NCI-H146 (cell line): ENCODE results near the gene NR2F1-AS1.
A peak's percentile ranks its signal among the peaks of the same experiment; 100 is the strongest.
"Not testable (repeated sequence)": the region's sequence is repeated elsewhere in the genome, so short reads cannot be mapped to it uniquely, and the experiment has no call there.

ENCODE experiments used
- DNase-seq: peaks from one replicate; lab custom pipeline; 2025; lab: John Stamatoyannopoulos, UW

NR2F1-AS1 gene

DNA sequence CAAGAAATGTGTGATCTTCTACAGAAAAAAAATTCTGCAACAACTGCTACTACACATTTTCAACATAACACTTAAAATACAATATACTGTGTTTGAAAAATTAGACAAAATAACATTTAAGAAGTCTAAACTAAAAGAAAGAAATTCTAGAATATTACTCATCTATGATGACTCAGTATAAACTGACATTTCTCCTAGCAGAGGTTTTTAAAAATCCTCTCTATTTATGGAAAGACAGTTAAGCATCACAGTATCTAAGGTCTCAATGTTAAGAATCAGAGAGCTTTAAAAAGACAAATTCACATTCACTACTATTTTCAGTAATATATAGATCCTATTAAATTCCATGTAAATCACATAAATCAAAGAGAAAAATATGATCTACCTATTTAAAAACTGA is 61.3 kb downstream of the NR2F1-AS1 start:
- DNase-seq: no peak

DNA sequence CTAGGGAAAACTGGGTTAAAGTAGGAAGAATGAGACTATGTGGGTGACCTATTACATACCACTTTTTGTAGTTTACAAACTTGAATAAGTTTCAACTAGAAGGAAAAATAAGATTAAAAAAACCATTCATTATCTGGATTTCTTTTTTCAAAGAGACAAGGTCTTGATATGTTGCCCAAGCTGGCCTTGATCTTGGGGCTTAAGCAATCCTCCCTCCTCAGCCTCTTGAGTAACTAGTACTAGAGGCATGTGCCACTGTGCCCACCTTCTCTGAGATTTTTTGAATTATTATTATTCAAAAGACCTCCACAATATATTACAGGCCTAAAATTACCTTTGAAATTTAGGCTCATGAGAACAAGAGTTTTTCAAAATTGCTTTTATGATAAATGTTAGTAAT is 63.2 kb downstream of the NR2F1-AS1 start:
- no peak for DNase-seq

DNA sequence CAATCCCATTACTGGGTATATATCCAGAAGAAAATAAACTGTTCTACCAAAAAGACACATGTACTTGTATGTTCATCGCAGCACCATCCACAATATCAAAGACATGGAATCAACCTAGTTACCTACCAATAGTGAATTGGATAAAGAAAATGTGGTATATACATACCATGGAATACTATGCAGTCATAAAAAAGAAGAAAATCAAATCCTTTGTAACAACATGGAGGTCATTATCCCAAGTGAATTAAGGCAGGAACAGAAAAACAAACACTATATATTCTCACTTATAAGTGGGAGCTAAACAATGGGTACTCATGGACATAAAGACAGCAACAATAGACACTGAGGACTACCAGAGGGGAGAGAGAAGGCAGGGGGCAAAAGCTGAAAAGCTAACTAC is 67.7 kb downstream of the NR2F1-AS1 start:
- DNase-seq: no peak

DNA sequence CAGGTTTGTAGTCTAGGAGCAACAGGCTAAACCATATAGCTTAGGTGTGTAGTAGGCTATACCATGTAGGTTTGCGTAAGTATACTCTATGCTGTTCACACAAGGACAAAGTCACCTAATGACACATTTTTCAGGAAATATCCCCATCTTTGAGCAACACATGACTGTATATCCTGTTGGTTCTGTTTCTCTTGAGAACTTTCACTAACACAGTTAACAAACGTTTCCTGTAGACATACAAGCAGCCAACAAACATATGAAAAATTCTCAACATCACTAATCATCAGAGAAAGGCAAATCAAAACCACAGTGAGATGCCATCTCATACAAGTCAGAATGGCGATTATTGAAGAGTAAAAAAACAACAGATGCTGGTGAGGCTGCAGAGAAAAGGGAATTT is 68.2 kb downstream of the NR2F1-AS1 start:
- no peak for DNase-seq

DNA sequence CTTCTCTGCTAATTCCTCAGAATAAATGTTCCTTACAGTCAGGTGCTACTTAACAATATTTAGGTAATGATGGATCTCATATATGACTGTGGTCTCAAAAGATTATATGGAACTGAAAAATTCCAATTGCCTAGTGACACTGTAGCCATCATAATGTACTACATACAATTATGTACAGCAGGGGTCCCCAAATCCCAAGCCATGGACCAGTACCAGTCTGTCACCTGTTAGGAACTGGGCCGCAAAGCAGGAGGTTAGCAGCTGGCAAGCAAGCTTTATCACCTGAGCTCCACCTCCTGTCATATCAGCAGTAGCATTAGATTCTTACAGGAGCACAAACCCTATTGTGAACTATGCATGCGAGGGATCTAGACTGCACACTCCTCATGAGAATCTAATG is 69.6 kb downstream of the NR2F1-AS1 start:
- DNase-seq: peak; percentile 37

DNA sequence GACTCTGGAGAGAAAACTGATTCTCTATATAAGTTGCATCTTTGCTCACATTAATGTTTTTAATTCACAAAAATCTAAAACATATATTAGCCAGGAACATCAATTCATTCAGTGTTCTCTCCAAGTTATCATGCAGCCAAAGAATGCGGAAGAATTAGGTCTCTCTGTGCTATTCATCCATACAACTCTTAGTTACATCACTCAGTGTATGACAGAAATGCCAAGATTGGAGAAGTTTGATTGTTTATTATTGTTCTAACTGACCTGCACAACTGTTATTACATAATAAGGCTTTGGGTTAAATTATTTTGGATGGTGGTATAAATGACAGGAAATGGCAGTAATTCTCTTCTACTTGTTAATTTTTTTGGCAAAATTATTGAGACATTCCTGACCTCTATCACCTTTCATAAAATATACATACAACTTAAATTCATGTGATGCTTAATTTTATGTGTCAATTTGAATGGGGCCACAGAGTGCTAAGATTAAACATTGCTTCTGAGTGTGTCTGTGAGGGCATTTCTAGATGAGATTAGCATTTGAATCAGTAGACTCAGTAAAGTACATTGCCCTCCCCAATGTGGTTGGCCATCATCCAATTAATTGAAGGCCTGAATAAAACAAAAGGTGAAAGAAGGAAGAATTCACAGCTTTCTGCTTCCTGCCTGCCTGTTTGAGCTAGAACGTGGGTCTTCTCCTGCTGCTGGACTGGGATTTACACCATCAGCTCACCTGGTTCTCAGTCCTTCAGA is 70.2 kb downstream of the NR2F1-AS1 start:
- peak; percentile 5 for DNase-seq

DNA sequence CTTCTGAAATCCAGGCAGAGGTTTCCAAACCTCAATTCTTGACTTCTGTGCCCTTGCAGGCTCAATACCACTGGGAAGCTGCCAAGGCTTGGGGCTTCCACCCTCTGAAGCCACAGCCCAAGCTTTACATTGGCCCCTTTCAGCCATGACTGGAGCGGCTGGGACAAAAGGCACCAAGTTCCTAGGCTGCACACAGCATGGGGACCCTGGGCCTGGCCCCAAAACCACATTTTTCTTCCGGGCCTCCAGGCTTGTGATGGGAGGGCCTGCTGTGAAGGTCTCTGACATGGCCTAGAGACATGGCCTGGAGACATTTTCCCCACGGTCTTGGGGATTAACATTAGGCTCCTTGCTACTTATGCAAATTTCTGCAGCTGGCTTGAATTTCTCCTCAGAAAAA is 75.5 kb downstream of the NR2F1-AS1 start:
- DNase-seq: not testable (repeated sequence)

DNA sequence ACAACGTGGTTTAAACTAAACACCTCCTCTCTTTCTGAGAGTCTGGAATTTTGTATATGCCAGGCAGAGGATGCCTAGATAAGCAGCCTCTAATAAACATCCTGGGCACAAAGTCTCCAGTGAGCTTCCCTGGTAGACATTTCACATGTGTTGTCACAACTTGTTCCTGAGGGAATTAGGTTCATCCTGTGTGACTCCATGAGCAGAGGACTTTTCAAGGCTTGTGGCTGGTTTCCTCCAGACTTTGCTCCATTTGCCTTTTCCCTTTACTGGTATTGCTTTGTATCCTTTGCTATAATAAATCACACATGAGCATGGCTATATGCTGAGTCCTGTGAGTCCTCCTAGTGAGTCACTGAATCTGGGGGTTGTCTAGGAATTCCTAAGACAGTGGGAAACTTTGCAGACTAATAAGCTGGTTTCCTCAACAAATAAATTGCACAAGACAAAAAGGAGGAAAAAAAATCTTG is 77.4 kb downstream of the NR2F1-AS1 start:
- no peak for DNase-seq

DNA sequence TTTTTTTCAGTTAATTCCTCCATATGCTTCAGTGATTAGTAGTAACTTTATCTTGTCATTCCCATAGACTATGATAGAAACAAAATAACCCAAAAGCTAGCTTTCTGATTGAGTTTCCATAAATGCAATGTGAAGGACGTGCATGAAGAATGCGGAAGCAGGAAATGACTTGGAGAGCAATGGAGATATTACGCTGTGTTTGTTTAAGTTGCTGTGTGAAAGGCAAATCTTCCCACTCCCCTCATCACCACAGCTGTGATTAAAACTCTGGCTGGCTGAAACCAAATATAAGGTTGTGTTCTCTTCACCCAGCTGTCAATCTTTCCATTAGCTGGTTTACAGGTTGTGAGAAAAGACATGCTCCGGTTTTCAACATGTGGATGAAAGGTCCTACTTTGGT is 83.9 kb downstream of the NR2F1-AS1 start:
- no peak for DNase-seq

DNA sequence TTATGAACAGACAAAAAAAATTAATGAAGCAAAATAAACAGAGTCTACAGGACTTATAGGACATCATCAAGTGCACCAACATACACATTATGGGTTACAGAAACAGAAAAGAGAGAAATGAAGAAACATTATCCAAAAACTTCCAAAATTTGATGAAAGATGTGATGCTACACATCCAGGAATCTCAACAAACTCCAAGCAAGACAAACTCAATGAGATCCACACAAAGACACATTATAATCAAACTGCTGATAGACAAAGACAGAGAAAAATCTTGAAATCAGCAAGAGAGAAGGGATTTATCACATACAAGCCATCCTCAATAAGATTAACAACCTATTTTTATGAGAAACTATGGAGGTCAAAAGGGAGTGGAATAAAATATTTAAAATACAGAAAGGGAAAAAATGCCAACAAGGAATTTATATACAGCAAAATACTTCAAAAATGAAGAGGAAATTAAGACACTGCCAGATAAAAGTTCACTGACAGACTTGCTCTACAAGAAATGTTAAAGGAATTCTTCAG is 101.0 kb downstream of the NR2F1-AS1 start:
- no peak for DNase-seq

DNA sequence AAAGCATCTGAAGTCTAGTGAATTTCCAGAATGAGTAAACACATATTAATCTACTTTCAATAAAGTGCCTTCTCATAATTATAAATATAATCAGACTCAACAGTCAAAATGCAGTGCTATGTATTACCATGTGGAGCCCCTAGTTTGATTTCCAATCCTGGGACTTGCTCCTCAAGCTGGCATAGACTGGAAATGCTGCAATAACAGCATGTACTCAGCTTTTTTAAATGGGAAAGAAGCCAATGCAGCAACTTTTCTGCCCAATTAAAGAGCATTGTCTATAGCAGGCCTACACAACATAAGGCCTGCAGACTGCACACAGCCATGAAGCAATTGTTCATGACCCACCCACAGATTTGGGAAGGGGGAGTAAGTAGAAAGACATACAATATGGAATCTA is 103.2 kb downstream of the NR2F1-AS1 start:
- no peak for DNase-seq

DNA sequence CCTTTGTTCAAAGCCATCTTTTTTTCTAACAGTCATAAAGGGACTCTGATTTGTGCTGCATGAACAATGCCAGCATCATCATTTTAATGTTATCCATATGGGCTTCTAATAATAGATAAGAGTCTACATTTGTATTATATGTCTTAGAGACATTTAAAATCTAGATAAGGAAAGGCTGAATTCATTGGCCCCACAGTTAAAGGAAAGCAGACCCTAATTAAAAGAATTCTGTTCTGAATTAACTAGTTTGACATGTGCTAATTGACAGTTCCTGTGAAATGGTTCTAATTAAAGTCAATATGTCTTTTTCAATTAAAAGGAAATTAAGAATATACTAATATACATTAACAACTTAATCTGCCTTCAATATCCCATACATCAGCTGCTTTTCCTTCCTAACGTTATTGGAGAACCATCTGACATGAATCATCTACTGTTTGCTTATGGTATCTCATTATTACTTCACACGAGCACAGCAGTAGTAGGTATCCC is 104.7 kb downstream of the NR2F1-AS1 start:
- no peak for DNase-seq

DNA sequence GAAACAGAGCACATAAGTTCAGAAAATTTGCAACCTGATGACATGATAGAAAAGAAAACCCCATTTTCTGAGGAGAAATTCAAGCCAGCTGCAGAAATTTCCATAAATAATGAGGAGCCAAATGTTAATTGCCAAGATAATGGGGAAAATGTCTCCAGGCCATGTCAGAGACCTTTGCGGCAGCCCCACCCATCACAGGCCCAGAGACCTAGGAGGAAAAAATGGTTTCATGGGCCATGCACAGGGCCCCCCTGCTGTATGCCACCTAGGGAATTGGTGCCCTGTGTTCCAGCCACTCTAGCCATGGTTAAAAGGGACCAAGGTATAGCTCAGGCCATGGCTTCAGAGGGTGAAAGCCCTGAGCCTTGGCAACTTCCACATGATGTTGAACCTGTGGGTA is 118.1 kb downstream of the NR2F1-AS1 start:
- no peak for DNase-seq

DNA sequence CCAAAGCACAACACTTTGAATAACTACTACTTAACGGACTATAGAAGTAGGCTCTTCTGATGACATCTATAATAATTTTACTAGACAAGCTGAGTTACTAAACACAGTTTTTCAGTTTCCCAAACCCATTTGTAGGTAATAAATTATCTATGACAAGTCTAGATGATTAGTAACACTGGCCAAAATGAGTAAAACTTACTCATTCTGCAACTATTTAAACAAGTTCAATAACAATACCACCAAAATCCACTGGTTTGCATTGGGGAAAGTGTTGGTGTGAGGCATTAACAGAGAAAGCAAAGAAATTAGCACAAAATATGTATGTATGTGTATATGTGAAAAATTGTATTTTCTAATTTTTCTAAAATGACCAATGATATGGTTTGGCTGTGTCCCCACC is 119.3 kb downstream of the NR2F1-AS1 start:
- DNase-seq: no peak

DNA sequence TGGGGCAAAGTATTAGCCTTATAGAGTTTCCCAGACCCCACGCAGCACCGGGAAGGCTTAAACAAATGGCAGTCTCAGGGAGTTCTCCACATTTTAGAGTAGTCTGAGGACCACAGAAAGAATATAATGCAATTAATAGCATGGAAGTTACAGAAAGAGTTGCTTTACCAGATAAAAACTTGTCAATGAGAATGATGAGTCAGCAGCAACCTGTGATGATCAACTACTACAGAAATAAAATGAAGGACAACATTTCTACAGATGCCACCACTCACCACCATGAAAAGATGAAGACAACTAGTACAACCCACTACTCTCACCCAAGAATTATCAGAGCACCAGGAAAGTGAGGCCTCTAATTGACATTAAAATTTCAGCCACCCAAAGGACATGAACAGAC is 120.7 kb downstream of the NR2F1-AS1 start:
- DNase-seq: no peak

DNA sequence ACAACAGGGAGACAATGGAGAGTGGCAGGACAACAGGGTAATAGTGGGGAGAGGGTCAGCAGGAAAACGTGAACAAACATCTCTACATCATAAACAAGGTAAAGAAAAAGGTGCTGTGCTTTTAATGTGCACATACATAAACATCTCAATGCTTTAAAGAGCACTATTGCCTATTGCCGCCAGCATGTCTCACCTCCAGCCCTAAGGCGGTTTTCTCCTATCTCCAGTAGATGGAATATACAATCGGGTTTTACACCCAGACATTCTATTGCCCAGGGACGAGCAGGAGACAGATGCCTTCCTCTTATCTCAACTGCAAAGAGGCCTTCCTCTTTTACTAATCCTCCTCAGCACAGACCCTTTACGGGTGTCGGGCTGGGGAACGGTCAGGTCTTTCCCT is 124.2 kb downstream of the NR2F1-AS1 start:
- DNase-seq: not testable (repeated sequence)

DNA sequence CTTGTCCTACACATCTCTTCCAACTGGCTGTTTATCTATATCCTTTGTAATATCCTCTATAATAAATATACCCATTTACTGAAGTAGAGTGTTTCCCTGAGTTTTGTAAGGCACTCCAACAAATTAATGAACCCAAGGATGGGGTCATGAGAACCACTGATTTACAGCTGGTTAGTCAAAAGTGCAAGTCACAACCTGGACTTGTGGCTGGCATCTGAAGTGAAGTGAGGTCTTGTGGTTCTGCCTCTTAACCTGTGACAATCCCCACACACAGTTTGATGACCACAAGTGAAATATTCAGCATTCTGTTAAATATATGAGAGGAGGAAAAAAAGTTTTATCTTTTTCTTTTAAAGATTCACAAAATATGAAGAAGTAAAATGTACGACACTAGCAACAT is 126.1 kb downstream of the NR2F1-AS1 start:
- DNase-seq: no peak

DNA sequence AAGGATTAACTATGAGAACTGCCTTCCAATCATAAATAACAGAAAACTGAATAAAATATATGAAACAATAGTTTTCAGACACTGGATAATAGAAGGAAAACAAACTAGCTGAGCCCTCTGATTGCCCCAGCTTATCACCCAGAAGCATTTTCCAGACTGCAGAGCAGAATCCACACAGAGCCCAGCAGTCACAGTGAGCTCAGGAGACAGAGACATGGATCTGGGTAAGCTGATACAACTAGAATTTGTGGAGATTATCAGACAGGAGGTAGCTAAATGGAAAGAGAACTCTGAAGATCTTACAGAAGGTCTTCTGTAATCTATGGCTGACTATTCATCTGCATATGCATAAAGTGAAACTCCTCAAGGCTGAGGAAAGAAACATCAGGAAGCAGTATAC is 128.8 kb downstream of the NR2F1-AS1 start:
- no peak for DNase-seq

DNA sequence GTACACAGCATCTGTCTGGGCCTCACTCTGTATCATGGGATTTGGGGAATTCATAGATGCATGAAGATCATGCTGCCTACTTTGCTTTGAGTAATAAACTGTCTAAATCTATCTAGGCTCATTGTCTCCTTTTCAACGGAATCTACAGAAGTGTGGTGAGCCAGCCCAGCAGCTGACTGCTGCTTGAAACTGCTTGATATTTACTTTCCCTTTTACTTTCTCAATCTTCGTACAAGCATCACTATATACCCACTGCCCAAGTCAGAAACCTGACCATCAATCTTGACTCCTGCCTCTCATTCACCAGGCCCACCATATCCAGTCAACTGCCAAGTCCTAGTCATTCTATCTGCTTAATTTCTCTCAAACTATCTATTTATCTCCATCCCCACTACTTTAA is 142.9 kb downstream of the NR2F1-AS1 start:
- DNase-seq: no peak

DNA sequence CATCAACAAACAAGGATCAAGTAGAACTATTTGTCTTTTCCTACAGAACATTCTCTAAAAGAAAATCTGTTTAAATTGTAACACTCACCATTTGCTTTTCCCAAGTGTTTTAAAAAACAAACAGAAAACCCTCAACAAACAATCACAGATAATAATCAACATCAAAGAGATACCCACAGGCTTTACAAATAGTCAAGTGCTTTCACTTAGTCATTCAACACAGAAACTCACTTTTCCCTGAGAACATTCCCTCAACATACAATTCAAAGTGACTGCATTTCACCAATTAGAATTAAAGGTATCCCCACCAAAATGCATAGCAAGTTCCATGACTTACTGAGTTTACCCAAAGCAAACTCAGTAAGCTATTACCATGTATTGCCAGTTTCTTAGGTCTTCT is 144.9 kb downstream of the NR2F1-AS1 start:
- DNase-seq: no peak

DNA sequence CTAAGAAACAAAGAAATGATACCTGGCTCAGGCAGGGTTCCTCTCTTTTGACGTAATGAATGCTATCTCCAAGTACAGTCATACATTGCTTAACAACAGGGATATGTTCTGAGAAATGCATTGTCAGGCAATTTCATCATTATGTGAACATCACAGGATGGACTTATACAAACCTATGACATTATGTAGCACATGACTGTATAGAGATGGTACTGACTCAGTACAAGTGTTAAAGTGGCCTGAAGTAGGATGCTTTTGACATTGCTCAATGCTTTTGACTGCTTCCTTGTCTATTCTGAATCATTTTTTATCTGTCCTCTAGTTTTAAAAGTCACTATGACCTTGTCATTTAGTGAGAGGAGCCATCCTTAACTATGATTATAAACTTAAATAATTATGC is 147.6 kb downstream of the NR2F1-AS1 start:
- no peak for DNase-seq

DNA sequence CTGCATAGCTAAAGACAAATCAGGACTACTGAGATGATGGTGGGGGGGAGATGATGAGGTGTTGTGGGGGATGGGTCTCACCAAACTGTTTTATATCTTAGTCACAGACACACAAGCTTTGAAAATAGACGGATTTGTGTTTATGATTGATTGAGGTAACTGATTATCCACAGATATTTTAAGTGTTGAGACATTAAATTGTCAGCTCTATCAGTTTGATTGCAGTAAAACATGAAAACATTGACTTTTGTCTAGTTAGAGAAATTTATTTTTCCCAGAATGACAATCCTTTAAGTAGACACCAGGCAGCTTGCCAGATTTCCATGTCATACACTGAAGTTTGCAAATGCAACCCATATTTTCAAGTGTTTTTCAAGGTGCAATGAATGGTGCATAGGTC is 149.8 kb downstream of the NR2F1-AS1 start:
- DNase-seq: no peak

DNA sequence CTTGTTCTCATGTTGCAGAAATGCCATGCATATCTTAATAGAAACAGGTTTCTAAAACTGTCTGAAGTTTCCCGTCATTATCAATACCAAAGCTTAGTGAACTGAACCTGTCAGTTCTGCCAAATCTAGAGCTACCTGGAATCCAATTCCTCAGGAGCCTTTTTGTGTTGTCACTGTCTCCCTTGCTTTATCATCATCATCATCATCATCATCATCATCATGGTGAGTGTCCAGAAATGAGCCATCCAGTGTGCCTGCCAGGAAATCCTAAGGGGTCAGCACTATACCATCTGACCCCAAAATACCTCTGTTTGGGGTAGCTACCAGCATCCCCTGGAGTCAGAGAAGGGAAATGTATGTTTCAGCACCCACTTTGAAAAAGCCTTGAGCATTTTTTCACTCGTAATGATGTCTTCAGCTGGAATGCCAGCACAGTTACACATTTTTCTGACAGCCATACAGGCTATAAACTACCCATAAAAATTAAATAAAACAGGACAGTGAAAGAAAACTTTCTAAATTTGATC is 150.3 kb downstream of the NR2F1-AS1 start:
- DNase-seq: no peak

DNA sequence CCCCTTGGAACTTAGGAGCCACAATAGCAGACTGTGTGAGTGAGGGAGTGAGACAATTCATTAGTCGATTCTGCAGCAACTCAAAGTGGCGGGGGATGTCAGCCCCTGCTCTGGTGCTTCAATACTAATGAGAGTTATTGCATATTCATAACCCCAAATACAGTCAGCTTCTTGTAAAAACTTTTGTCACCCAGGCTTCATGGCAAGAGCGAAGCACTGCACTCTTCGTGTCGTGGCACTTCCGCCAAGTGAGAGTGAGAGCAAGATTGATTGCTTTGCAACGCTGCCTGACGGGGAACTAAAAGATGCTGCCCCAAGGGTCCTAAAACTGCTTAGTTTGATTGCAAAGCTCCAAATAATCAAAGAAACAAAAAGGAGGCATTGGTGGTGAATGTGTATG is 150.9 kb downstream of the NR2F1-AS1 start:
- DNase-seq: no peak
